Sigmoid colon (tissue), 4 donors: Measurements from ENCODE around the gene BBX.

Source experiments
- CTCF ChIP-seq, 4 experiments: fragments of 450-650 bp in 3 of 4; fragments of 200-600 bp in 1 of 4; IDR thresholded peaks; one replicate each; pipeline ENCODE4 v1.5.1; 2016 to 2019; ENCODE audit warnings: antibody characterized with exemption in 4 of 4, mild to moderate bottlenecking in 3 of 4, moderate library complexity in 2 of 4
- POLR2AphosphoS5 ChIP-seq, 4 donors: sonication (generic); formaldehyde crosslinking; IDR thresholded peaks; one replicate each; pipeline ENCODE4 v1.6.1; 2017; ENCODE audit warnings: antibody characterized with exemption in 4 of 4

- TF ChIP-seq CTCF (IDR thresholded peaks at IDR 0.05) (no peak), POLR2AphosphoS5 (IDR thresholded peaks at IDR 0.05) (no peak)
Observed at GRCh38 chr3:107579371-107579770, 56.6 kb downstream of the BBX start.
